ENCODE data around the gene JAML. TPM values are rescaled to one million over a fixed set of nuclear protein-coding genes. Genes with fewer than 3 reads are reported as not detected.

The JAML gene
- total RNA-seq, 1 experiment from 2014 or later: 0.30 TPM

DNA sequence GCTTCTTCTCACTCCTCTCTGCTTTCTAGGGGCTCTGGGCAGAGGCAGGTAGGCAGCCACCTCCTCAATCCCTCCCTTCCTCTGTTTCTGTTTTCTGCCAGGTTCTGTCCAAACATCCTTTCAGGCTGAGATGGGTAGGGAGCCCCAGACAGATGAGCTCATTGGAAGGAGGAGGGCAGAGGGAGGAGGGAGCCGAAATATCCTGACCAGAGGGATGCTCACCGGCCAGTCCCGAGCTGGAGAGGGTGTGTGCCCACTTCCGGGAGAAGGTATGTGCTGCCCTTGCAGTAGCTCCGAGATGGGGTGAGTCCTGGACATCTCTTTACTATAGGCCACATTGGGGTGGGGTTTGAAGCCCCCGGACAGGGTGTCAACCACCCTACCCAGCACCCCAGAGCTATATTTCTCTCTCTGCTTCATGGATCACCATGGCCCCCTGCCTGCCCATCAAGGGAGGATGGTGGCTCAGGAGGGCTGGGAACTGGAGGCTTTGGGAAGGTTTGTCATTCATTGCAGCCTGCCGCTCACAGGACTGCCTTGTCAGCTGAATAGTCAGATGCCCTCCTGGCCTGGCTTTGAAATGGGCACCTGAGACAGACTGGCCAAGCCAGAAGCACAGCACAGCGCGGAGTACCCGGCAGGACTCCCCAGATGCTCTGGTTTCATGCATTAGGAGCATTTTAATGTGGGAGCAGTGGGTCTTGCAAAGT lies 67.5 kb downstream of the JAML start:
- BruUV-seq (replicated peaks): no TSS peak
- Histone ChIP-seq H3K4me1 (ENCODE audit: control insufficient read depth in 1 of 2, insufficient read depth in 2 of 2, low read length in 2 of 2) (peaks cover 10 to 23% of the 10 kb centered on the region in 2 experiments; a peak in 3 of 4 replicates), H3K27ac (ENCODE audit: low read depth, low read length) (no peak overlapping the region), H3K9me2 (ENCODE audit: insufficient read depth) (no peaks in the 10 kb centered on the region), H3K27me3 (ENCODE audit: insufficient read depth, low read length) (no peaks in the 10 kb centered on the region), H3K9ac (ENCODE audit: low read length) (no peak overlapping the region), H3K79me2 (ENCODE audit: insufficient read depth, low read length) (no peaks in the 10 kb centered on the region), H4K20me1 (ENCODE audit: insufficient read depth) (no peaks in the 10 kb centered on the region), H3K9me3 (ENCODE audit: control insufficient read depth in 1 of 2, insufficient read depth in 1 of 2, low read depth in 1 of 2, low read length in 2 of 2) (no peaks in the 10 kb centered on the region), H3K36me3 (ENCODE audit: control insufficient read depth in 1 of 2, insufficient read depth in 2 of 2, low read length in 2 of 2) (no peaks in the 10 kb centered on the region), H2AFZ (ENCODE audit: low read depth, low read length, poor library complexity, severe bottlenecking) (no peak overlapping the region), H3K4me3 (replicated peaks in 1 of 2; ENCODE audit: low read depth in 1 of 2, low read length in 2 of 2) (no peak overlapping the region), H3K4me2 (ENCODE audit: low read length) (no peak overlapping the region)
- CTCF ChIA-PET: interaction anchor here (1.0 to 2.3 kb wide), 3 partner anchors 10 to 14 kb away, joined by 3 to 14 read pairs (median 6); no protein-coding TSS in a partner anchor
- POLR2A ChIA-PET: interaction anchor here (1.6 to 1.7 kb wide), 2 partner anchors 14 to 31 kb away, joined by 3 to 4 read pairs; no protein-coding TSS in a partner anchor
- ATAC-seq (no peak), DNase-seq (ENCODE audit: low read depth, low spot score) (no peak)
- intact Hi-C loops (cut with micrococcal nuclease): loop anchor here (10.0 kb wide), 1 partner anchor 537 kb away; no protein-coding TSS in a partner anchor
- RAD21 ChIA-PET (ENCODE audit: low non-redundant PET in 1 of 2, low total read pairs in 2 of 2, uncharacterized antibody in 2 of 2, unreplicated experiment in 2 of 2): interaction anchor here in 1 of 2 experiments (1.0 kb wide), 1 partner anchor 14 kb away, joined by 3 read pairs; no protein-coding TSS in a partner anchor
- no peak for TF ChIP-seq EZH2phosphoT487 (IDR thresholded peaks at IDR 0.05; ENCODE audit: borderline replicate concordance)
- no peak for TF ChIP-seq EGR1 (IDR thresholded peaks at IDR 0.05; ENCODE audit: low read depth)
- no peak for TF ChIP-seq SIN3A (IDR thresholded peaks at IDR 0.05; ENCODE audit: low read depth)
- TF ChIP-seq, protein P1, sequence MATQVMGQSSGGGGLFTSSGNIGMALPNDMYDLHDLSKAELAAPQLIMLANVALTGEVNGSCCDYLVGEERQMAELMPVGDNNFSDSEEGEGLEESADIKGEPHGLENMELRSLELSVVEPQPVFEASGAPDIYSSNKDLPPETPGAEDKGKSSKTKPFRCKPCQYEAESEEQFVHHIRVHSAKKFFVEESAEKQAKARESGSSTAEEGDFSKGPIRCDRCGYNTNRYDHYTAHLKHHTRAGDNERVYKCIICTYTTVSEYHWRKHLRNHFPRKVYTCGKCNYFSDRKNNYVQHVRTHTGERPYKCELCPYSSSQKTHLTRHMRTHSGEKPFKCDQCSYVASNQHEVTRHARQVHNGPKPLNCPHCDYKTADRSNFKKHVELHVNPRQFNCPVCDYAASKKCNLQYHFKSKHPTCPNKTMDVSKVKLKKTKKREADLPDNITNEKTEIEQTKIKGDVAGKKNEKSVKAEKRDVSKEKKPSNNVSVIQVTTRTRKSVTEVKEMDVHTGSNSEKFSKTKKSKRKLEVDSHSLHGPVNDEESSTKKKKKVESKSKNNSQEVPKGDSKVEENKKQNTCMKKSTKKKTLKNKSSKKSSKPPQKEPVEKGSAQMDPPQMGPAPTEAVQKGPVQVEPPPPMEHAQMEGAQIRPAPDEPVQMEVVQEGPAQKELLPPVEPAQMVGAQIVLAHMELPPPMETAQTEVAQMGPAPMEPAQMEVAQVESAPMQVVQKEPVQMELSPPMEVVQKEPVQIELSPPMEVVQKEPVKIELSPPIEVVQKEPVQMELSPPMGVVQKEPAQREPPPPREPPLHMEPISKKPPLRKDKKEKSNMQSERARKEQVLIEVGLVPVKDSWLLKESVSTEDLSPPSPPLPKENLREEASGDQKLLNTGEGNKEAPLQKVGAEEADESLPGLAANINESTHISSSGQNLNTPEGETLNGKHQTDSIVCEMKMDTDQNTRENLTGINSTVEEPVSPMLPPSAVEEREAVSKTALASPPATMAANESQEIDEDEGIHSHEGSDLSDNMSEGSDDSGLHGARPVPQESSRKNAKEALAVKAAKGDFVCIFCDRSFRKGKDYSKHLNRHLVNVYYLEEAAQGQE (IDR thresholded peaks at IDR 0.05; ENCODE audit: low read depth): no peak
- no peak for TF ChIP-seq ELF1 (IDR thresholded peaks at IDR 0.05; ENCODE audit: borderline replicate concordance, low read depth)
- TF ChIP-seq, protein P2, sequence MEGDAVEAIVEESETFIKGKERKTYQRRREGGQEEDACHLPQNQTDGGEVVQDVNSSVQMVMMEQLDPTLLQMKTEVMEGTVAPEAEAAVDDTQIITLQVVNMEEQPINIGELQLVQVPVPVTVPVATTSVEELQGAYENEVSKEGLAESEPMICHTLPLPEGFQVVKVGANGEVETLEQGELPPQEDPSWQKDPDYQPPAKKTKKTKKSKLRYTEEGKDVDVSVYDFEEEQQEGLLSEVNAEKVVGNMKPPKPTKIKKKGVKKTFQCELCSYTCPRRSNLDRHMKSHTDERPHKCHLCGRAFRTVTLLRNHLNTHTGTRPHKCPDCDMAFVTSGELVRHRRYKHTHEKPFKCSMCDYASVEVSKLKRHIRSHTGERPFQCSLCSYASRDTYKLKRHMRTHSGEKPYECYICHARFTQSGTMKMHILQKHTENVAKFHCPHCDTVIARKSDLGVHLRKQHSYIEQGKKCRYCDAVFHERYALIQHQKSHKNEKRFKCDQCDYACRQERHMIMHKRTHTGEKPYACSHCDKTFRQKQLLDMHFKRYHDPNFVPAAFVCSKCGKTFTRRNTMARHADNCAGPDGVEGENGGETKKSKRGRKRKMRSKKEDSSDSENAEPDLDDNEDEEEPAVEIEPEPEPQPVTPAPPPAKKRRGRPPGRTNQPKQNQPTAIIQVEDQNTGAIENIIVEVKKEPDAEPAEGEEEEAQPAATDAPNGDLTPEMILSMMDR (IDR thresholded peaks at IDR 0.05 in 2 of 3, conservative IDR thresholded peaks at IDR 0.05 in 1 of 3; ENCODE audit: borderline replicate concordance in 1 of 3, insufficient read depth in 1 of 3, low read depth in 2 of 3, low read length in 2 of 3): no peak
- no peak for TF ChIP-seq EZH2 (IDR thresholded peaks at IDR 0.05)
- no peak for TF ChIP-seq POLR2AphosphoS5 (IDR thresholded peaks at IDR 0.05; ENCODE audit: low read depth, low read length)
- TF ChIP-seq CEBPB (IDR thresholded peaks at IDR 0.05; ENCODE audit: low read depth): no peak
- no peak for TF ChIP-seq ZFX (IDR thresholded peaks at IDR 0.05)
- TF ChIP-seq ZBTB33 (IDR thresholded peaks at IDR 0.05; ENCODE audit: extremely low read depth, insufficient replicate concordance, low read length): no peak
- no peak for TF ChIP-seq CBX3 (IDR thresholded peaks at IDR 0.05; ENCODE audit: low read depth)
- TF ChIP-seq MAX (IDR thresholded peaks at IDR 0.05): no peak
- TF ChIP-seq JUND (IDR thresholded peaks at IDR 0.05): no peak
- TF ChIP-seq SP1 (IDR thresholded peaks at IDR 0.05; ENCODE audit: low read depth): no peak
- no peak for TF ChIP-seq FOSL1 (IDR thresholded peaks at IDR 0.05; ENCODE audit: low read depth)
- no peak for TF ChIP-seq ATF3 (IDR thresholded peaks at IDR 0.05)
- TF ChIP-seq TCF7L2 (IDR thresholded peaks at IDR 0.05; ENCODE audit: borderline replicate concordance, extremely low read depth, insufficient read depth, insufficient read length): no peak
- no peak for TF ChIP-seq RAD21 (IDR thresholded peaks at IDR 0.05; ENCODE audit: low read depth)
